CD4-positive, alpha-beta memory T cell (primary cell): ENCODE results near the gene CD300C. TPM values are rescaled to one million over a fixed set of nuclear protein-coding genes. Genes with fewer than 3 reads are reported as not detected.
A peak's percentile ranks its signal among the peaks of the same experiment; 100 is the strongest.
"Not testable (repeated sequence)": the region's sequence is repeated elsewhere in the genome, so short reads cannot be mapped to it uniquely, and the experiment has no call there.

Experiments
- CTCF ChIA-PET: fragments of 350-600 bp; sonication (Branson Sonifier 250); formaldehyde crosslinking; loops from one replicate; lab custom pipeline; 2021; ENCODE audit warnings: inconsistent platforms; ENCODE audit not compliant: partially characterized antibody; lab: Charles Lee
- POLR2A ChIA-PET: fragments of 350-600 bp; sonication (Branson Sonifier 250); formaldehyde crosslinking; loops from one replicate; lab custom pipeline; 2021; ENCODE audit not compliant: partially characterized antibody; lab: Charles Lee
- DNase-seq, 5 donors: peaks; one replicate each; pipeline versions ENCODE4 v3.0.0 to v3.0.0-alpha.2; 2020 to 2022; ENCODE audit warnings: mixed read lengths in 1 of 5
- H3K27ac ChIP-seq: one replicate; pipeline ENCODE4 v1.7.0; 2013; ENCODE audit warnings: low read depth, low read length
- H3K27me3 ChIP-seq: 2 replicates; pipeline ENCODE4 v1.7.0; 2013; ENCODE audit warnings: mild to moderate bottlenecking, low read length, moderate library complexity; ENCODE audit not compliant: insufficient read depth
- H3K36me3 ChIP-seq: 2 replicates; pipeline ENCODE4 v1.7.0; 2013; ENCODE audit warnings: mild to moderate bottlenecking, low read length, moderate library complexity; ENCODE audit not compliant: insufficient read depth
- H3K4me1 ChIP-seq: 2 replicates; pipeline ENCODE4 v1.7.0; 2013; ENCODE audit warnings: mild to moderate bottlenecking, low read length, moderate library complexity; ENCODE audit not compliant: insufficient read depth
- H3K4me3 ChIP-seq, 2 donors: one replicate each; pipeline ENCODE4 v1.7.0; 2013; ENCODE audit warnings: low read length in 2 of 2, mild to moderate bottlenecking in 1 of 2
- H3K9me3 ChIP-seq, 2 donors: one replicate each; pipeline ENCODE4 v1.7.0; 2013; ENCODE audit warnings: low read length in 2 of 2, control low read depth in 1 of 2; ENCODE audit not compliant: control insufficient read depth in 1 of 2
- H3K27ac Mint-ChIP-seq, 7 donors: one replicate each; pipeline ENCODE4 v1.8.0; 2020 to 2021; ENCODE audit warnings: mixed read lengths in 7 of 7, mild to moderate bottlenecking in 6 of 7, inconsistent platforms in 3 of 7, moderate library complexity in 3 of 7
- H3K27me3 Mint-ChIP-seq, 2 donors: one replicate each; pipeline ENCODE4 v1.8.0; 2020 to 2021; ENCODE audit warnings: mixed read lengths in 2 of 2
- H3K36me3 Mint-ChIP-seq, 2 donors: one replicate each; pipeline ENCODE4 v1.8.0; 2020 to 2021; ENCODE audit warnings: mixed read lengths in 2 of 2, inconsistent platforms in 1 of 2, mild to moderate bottlenecking in 1 of 2
- H3K4me1 Mint-ChIP-seq, 4 donors: one replicate each; pipeline ENCODE4 v1.8.0; 2020 to 2021; ENCODE audit warnings: mixed read lengths in 4 of 4, mild to moderate bottlenecking in 1 of 4
- H3K4me3 Mint-ChIP-seq, 8 donors: one replicate each; pipeline ENCODE4 v1.8.0; 2020 to 2021; ENCODE audit warnings: mixed read lengths in 8 of 8, mild to moderate bottlenecking in 7 of 8, moderate library complexity in 6 of 8, inconsistent platforms in 3 of 8
- H3K9me3 Mint-ChIP-seq, 8 donors: one replicate each; pipeline ENCODE4 v1.8.0; 2020 to 2021; ENCODE audit warnings: mixed read lengths in 8 of 8, mild to moderate bottlenecking in 5 of 8, inconsistent platforms in 3 of 8, moderate library complexity in 1 of 8
- intact Hi-C: fragments of 100-400 bp; cut with micrococcal nuclease; formaldehyde crosslinking; loops from one replicate; pipeline ENCODE4 v1.15.1; 2023
- polyA plus RNA-seq, 2 donors: library from polyadenylated mRNA; unstranded; fragments of 300-500 nt; fragmentation: Illumina TruSeq; gene quantifications; one replicate each; pipeline ENCODE4 v1.2.3, GENCODE V29; 2021
- total RNA-seq, 2 experiments: library from RNA; stranded (reverse); gene quantifications; one replicate each; pipeline ENCODE4 v1.2.3, GENCODE V29; 2021

The CD300C gene
- total and polyA plus RNA-seq, 4 experiments from 2014 or later = not detected

GRCh38 chr17:74520790-74521480, 25.0 kb downstream of the CD300C start:
- H3K36me3 ChIP-seq = no peaks in the 10 kb centered on the region
- no peak overlapping the region for H3K4me3 ChIP-seq
- H3K36me3 Mint-ChIP-seq = no peaks in the 10 kb centered on the region
- peaks cover 0 to 4% (median 1%) of the 10 kb centered on the region in 4 donors for H3K4me1 Mint-ChIP-seq
- H3K27ac Mint-ChIP-seq = no peak overlapping the region
- POLR2A ChIA-PET = no interaction called here
- H3K4me1 ChIP-seq = no peaks in the 10 kb centered on the region
- intact Hi-C loops = no loop called here
- H3K9me3 Mint-ChIP-seq = peaks cover 2 to 11% (median 6%) of the 10 kb centered on the region in 8 donors
- peaks cover 36 to 41% of the 10 kb centered on the region in 2 donors for H3K27me3 Mint-ChIP-seq
- peaks cover 6% of the 10 kb centered on the region for H3K27me3 ChIP-seq
- DNase-seq = no peak
- no peaks in the 10 kb centered on the region for H3K9me3 ChIP-seq
- no peak overlapping the region for H3K27ac ChIP-seq
- CTCF ChIA-PET = no interaction called here
- H3K4me3 Mint-ChIP-seq = no peak overlapping the region

- Histone ChIP-seq H3K27ac (no peak overlapping the region), H3K36me3 (no peaks in the 10 kb centered on the region), H3K27me3 (peaks cover 6% of the 10 kb centered on the region), H3K4me3 (no peak overlapping the region), H3K4me1 (no peaks in the 10 kb centered on the region), H3K9me3 (no peaks in the 10 kb centered on the region)
- ChIA-PET CTCF (no interaction called here), POLR2A (interaction anchor here (0.6 kb wide), 1 partner anchor 343 kb away, joined by 3 read pairs; no protein-coding TSS in a partner anchor)
- Mint-ChIP-seq H3K4me3 (no peak overlapping the region), H3K36me3 (no peaks in the 10 kb centered on the region), H3K4me1 (peaks cover 0 to 4% (median 1%) of the 10 kb centered on the region in 4 donors), H3K27me3 (peaks cover 33 to 35% of the 10 kb centered on the region in 2 donors), H3K27ac (no peak overlapping the region), H3K9me3 (peaks cover 2 to 14% (median 7%) of the 10 kb centered on the region in 8 donors)
- no peak for DNase-seq
- intact Hi-C loops = no loop called here
These were observed 25.9 kb downstream of the CD300C start for GRCh38 chr17:74520016-74520434.

DNA sequence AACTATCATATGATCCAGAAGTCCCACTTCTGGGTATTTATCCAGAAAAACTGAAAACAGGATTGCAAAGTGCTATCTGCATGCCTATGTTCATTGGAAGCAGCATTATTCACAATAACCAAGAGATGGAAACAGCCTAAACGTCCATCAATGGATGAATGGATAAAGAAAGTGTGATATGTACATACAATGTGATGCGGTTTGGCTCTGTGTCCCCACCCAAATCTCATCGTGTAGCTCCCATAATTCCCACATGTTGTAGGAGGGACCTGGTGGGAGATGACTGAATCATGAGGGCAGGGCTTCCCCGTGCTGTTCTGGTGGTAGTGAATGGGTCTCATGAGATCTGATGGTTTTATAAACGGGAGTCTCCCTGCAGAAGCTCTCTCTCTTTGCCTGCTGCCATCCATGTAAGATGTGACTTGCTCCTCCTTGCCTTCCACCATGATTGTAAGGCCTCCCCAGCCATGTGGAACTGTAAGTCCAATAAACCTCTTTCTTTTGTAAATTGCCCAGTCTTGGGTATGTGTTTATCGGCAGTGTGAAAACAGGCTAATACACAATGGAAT, 27.4 kb downstream of the CD300C start:
- Mint-ChIP-seq H3K27me3 (peaks cover 30 to 38% of the 10 kb centered on the region in 2 donors), H3K36me3 (peaks cover 3 to 11% of the 10 kb centered on the region in 2 donors), H3K9me3 (peaks cover 8 to 27% (median 16%) of the 10 kb centered on the region in 8 donors), H3K4me1 (peaks cover 0 to 13% (median 5%) of the 10 kb centered on the region in 4 donors)
- H3K36me3 ChIP-seq, H3K27ac Mint-ChIP-seq, intact Hi-C loops, POLR2A ChIA-PET, H3K27me3 ChIP-seq, DNase-seq, H3K27ac ChIP-seq, H3K4me3 ChIP-seq, H3K4me3 Mint-ChIP-seq, H3K4me1 ChIP-seq, CTCF ChIA-PET, H3K9me3 ChIP-seq: not testable (repeated sequence)

GRCh38 chr17:74516561-74517328, 29.2 kb downstream of the CD300C start:
- intact Hi-C loops = no loop called here
- Histone ChIP-seq H3K4me3 (no peak overlapping the region), H3K27ac (no peak overlapping the region), H3K9me3 (peaks cover 0 to 3% of the 10 kb centered on the region in 2 donors), H3K36me3 (no peaks in the 10 kb centered on the region), H3K27me3 (peaks cover 2% of the 10 kb centered on the region), H3K4me1 (no peaks in the 10 kb centered on the region)
- H3K36me3 Mint-ChIP-seq = peaks cover 3 to 11% of the 10 kb centered on the region in 2 donors
- H3K27me3 Mint-ChIP-seq = peaks cover 19 to 36% of the 10 kb centered on the region in 2 donors
- H3K4me3 Mint-ChIP-seq = no peak overlapping the region
- DNase-seq = no peak
- peaks cover 4 to 27% (median 16%) of the 10 kb centered on the region in 8 donors for H3K9me3 Mint-ChIP-seq
- ChIA-PET POLR2A (no interaction called here), CTCF (no interaction called here)
- H3K27ac Mint-ChIP-seq = peak overlapping the region in 1 of 7 donors; percentile 17
- H3K4me1 Mint-ChIP-seq = peaks cover 0 to 13% (median 5%) of the 10 kb centered on the region in 4 donors

- no peak overlapping the region for H3K4me3 Mint-ChIP-seq
- peaks cover 13 to 30% of the 10 kb centered on the region in 2 donors for H3K27me3 Mint-ChIP-seq
- no peak overlapping the region for H3K27ac Mint-ChIP-seq
- peaks cover 3 to 11% of the 10 kb centered on the region in 2 donors for H3K36me3 Mint-ChIP-seq
- H3K4me1 Mint-ChIP-seq = peaks cover 0 to 13% (median 4%) of the 10 kb centered on the region in 4 donors
- H3K4me3 ChIP-seq = no peak overlapping the region
- no peak overlapping the region for H3K27ac ChIP-seq
- intact Hi-C loops = no loop called here
- DNase-seq = no peak
- peaks cover 0 to 3% of the 10 kb centered on the region in 2 donors for H3K9me3 ChIP-seq
- ChIA-PET POLR2A (no interaction called here), CTCF (no interaction called here)
- H3K9me3 Mint-ChIP-seq = peaks cover 4 to 27% (median 16%) of the 10 kb centered on the region in 8 donors
- no peaks in the 10 kb centered on the region for H3K4me1 ChIP-seq
- no peaks in the 10 kb centered on the region for H3K36me3 ChIP-seq
- H3K27me3 ChIP-seq = no peaks in the 10 kb centered on the region
These were observed 30.0 kb downstream of the CD300C start for GRCh38 chr17:74515941-74516340.

DNA sequence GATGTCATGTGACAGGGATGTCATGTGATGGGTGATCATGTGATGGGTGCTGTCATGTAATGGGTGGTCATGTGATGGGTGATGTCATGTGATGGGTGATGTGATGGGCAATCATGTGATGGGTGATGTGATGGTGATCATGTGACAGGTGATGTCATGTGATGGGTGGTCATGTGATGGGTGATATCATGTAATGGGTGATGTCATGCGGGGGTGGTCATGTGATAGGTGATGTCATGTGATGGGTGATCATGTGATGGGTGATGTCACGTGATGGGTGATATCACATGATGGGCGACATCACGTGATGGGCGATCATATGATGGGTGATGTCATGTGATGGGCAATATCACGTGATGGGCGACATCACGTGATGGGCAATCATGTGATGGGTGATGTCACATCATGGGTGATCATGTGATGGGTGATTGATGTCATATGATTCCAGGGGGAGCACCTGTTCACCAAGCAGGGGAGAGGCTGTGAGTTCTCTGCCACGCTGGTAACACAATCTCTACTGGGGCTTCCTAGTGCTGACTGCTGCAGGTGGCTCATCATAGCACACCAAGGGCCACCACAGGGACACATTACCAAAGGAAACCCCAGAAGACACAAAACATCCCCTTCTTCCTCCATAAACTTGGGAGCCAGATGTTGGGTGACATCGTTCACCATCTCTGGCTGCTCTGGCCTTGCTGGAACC, 31.1 kb downstream of the CD300C start:
- POLR2A ChIA-PET = no interaction called here
- no peaks in the 10 kb centered on the region for H3K36me3 ChIP-seq
- H3K4me1 ChIP-seq = no peaks in the 10 kb centered on the region
- H3K4me3 ChIP-seq = no peak overlapping the region
- peaks cover 11 to 24% of the 10 kb centered on the region in 2 donors for H3K27me3 Mint-ChIP-seq
- no peak overlapping the region for H3K27ac ChIP-seq
- peak overlapping the region in 6 of 7 donors; percentile 2 to 99 (median 92) for H3K27ac Mint-ChIP-seq
- H3K9me3 ChIP-seq = peaks cover 0 to 3% of the 10 kb centered on the region in 2 donors
- CTCF ChIA-PET = no interaction called here
- H3K9me3 Mint-ChIP-seq = peaks cover 4 to 25% (median 16%) of the 10 kb centered on the region in 8 donors
- H3K27me3 ChIP-seq = no peaks in the 10 kb centered on the region
- H3K4me1 Mint-ChIP-seq = peaks cover 0 to 13% (median 2%) of the 10 kb centered on the region in 4 donors
- DNase-seq = no peak
- H3K4me3 Mint-ChIP-seq = peak overlapping the region in 5 of 8 donors; percentile 38 to 81 (median 74)
- peaks cover 3 to 11% of the 10 kb centered on the region in 2 donors for H3K36me3 Mint-ChIP-seq
- intact Hi-C loops = no loop called here
